H1 (cell line): Measurements from ENCODE around the gene FBXL17. TPM values are rescaled to one million over a fixed set of nuclear protein-coding genes. Genes with fewer than 3 reads are reported as not detected.

Experiments used
- CTCF ChIA-PET: fragments of 300-600 bp; sonication (Branson Sonifier 250); formaldehyde crosslinking; loops from one replicate; lab custom pipeline; 2021; ENCODE audit not compliant: partially characterized antibody; lab: Charles Lee
- POLR2A ChIA-PET: fragments of 300-600 bp; sonication (Branson Sonifier 250); formaldehyde crosslinking; loops from one replicate; lab custom pipeline; 2021; ENCODE audit warnings: inconsistent platforms; ENCODE audit not compliant: partially characterized antibody; lab: Charles Lee
- DNase-seq, 2 experiments: peaks; one replicate each; pipeline versions ENCODE4 v3.0.0 to v3.0.0-alpha.2; 2010 to 2022; ENCODE audit warnings: low spot score in 2 of 2, low read depth in 1 of 2, mixed read lengths in 1 of 2
- FAIRE-seq: peaks from 2 replicates; lab custom pipeline; 2011; peaks lifted over from hg19 to GRCh38; lab: Jason Lieb, UNC
- H2AFZ ChIP-seq: 2 replicates; pipeline ENCODE4 v1.8.1; 2012; ENCODE audit warnings: low read length, inconsistent platforms
- H2AK5ac ChIP-seq: 2 replicates; pipeline ENCODE4 v1.6.1; 2013; ENCODE audit warnings: low read depth, low read length
- H2BK120ac ChIP-seq: replicated peaks from 2 replicates; pipeline ENCODE3; 2013; ENCODE audit warnings: low read depth, low read length, inconsistent platforms
- H2BK12ac ChIP-seq: 2 replicates; pipeline ENCODE4 v1.6.1; 2013; ENCODE audit warnings: low read depth, low read length
- H2BK15ac ChIP-seq: 2 replicates; pipeline ENCODE4 v1.6.1; 2013; ENCODE audit warnings: low read length
- H2BK20ac ChIP-seq: 2 replicates; pipeline ENCODE4 v1.6.1; 2013; ENCODE audit warnings: low read length
- H2BK5ac ChIP-seq: 2 replicates; pipeline ENCODE4 v1.6.1; 2013; ENCODE audit warnings: low read depth, low read length
- H3K14ac ChIP-seq: 2 replicates; pipeline ENCODE4 v1.6.1; 2013; ENCODE audit warnings: inconsistent platforms; ENCODE audit not compliant: insufficient read length
- H3K18ac ChIP-seq: 2 replicates; pipeline ENCODE4 v1.6.1; 2013; ENCODE audit warnings: low read length; ENCODE audit errors: extremely low read depth
- H3K23ac ChIP-seq: 2 replicates; pipeline ENCODE4 v1.6.1; 2013; ENCODE audit warnings: inconsistent platforms; ENCODE audit not compliant: insufficient read length
- H3K23me2 ChIP-seq: 2 replicates; pipeline ENCODE4 v1.6.1; 2013; ENCODE audit warnings: low read depth, low read length
- H3K27ac ChIP-seq: 2 replicates; pipeline ENCODE4 v1.6.1; 2011; ENCODE audit warnings: low read depth, low read length, inconsistent platforms
- H3K27me3 ChIP-seq, 4 experiments: replicated peaks in 1 of 4; 1 replicate in 1 of 4; 2 replicates in 3 of 4; pipeline versions ENCODE4 v1.6.1 to v1.8.1; 2011 to 2013; ENCODE audit warnings: low read length in 3 of 4, mild to moderate bottlenecking in 3 of 4, inconsistent platforms in 2 of 4, mixed read lengths in 2 of 4, moderate library complexity in 1 of 4; ENCODE audit not compliant: control insufficient read depth in 3 of 4, insufficient read depth in 3 of 4; ENCODE audit errors: extremely low read depth in 1 of 4
- H3K36me3 ChIP-seq, 4 experiments: 2 replicates each; pipeline versions ENCODE4 v1.6.1 to v1.8.1; 2011 to 2013; ENCODE audit warnings: mild to moderate bottlenecking in 4 of 4, low read length in 3 of 4, moderate library complexity in 2 of 4, control low read depth in 1 of 4, inconsistent platforms in 1 of 4; ENCODE audit not compliant: insufficient read depth in 4 of 4, control insufficient read depth in 2 of 4
- H3K4ac ChIP-seq: replicated peaks from 2 replicates; pipeline ENCODE3; 2013; ENCODE audit warnings: low read length, low read depth, mixed read lengths, inconsistent platforms; ENCODE audit not compliant: insufficient read length
- H3K4me1 ChIP-seq, 4 experiments: replicated peaks in 1 of 4; 1 replicate in 1 of 4; 2 replicates in 3 of 4; pipeline versions ENCODE4 v1.6.1 to v1.8.1; 2011 to 2013; ENCODE audit warnings: low read length in 3 of 4, inconsistent platforms in 2 of 4, mixed read lengths in 1 of 4; ENCODE audit not compliant: insufficient read depth in 4 of 4, control insufficient read depth in 3 of 4
- H3K4me2 ChIP-seq, 2 experiments: 2 replicates each; pipeline versions ENCODE4 v1.6.1 to v1.8.1; 2011 to 2013; ENCODE audit warnings: low read depth in 2 of 2, low read length in 2 of 2, control low read depth in 1 of 2, inconsistent platforms in 1 of 2, mild to moderate bottlenecking in 1 of 2; ENCODE audit not compliant: insufficient read depth in 1 of 2
- H3K4me3 ChIP-seq, 4 experiments: fragments of 200-600, 300-600 bp in 1 of 4; sonication (generic), shearing (Covaris generic), sonication (Bioruptor Twin) in 1 of 4; 2 replicates each; pipeline versions ENCODE4 v1.5.1 to v1.8.1; 2011 to 2016; ENCODE audit warnings: low read length in 4 of 4, low read depth in 3 of 4, control low read depth in 2 of 4, inconsistent platforms in 2 of 4, mild to moderate bottlenecking in 2 of 4, mixed read lengths in 1 of 4, moderate library complexity in 1 of 4; ENCODE audit not compliant: insufficient read depth in 2 of 4; ENCODE audit errors: extremely low read depth in 1 of 4
- H3K56ac ChIP-seq: replicated peaks from 2 replicates; pipeline ENCODE3; 2013; ENCODE audit warnings: low read depth, mild to moderate bottlenecking, mixed read lengths, low read length, inconsistent platforms; ENCODE audit not compliant: insufficient read length
- H3K79me1 ChIP-seq: 2 replicates; pipeline ENCODE4 v1.6.1; 2013; ENCODE audit warnings: low read depth, low read length, control low read depth
- H3K79me2 ChIP-seq, 2 experiments: 2 replicates each; pipeline versions ENCODE4 v1.6.1 to v1.8.1; 2012 to 2013; ENCODE audit warnings: low read length in 2 of 2, mild to moderate bottlenecking in 2 of 2, inconsistent platforms in 1 of 2; ENCODE audit not compliant: insufficient read depth in 2 of 2, control insufficient read depth in 1 of 2
- H3K9ac ChIP-seq, 4 experiments: replicated peaks in 1 of 4; 1 replicate in 1 of 4; 2 replicates in 3 of 4; pipeline versions ENCODE4 v1.6.1 to v1.8.1; 2011 to 2013; ENCODE audit warnings: low read depth in 3 of 4, low read length in 3 of 4, control low read depth in 2 of 4, mild to moderate bottlenecking in 2 of 4, moderate library complexity in 2 of 4, inconsistent platforms in 1 of 4; ENCODE audit errors: extremely low read depth in 1 of 4
- H3K9me3 ChIP-seq, 2 experiments: 2 replicates each; pipeline versions ENCODE4 v1.6.1 to v1.8.1; 2012 to 2013; ENCODE audit warnings: mild to moderate bottlenecking in 2 of 2, moderate library complexity in 2 of 2, control low read depth in 1 of 2, inconsistent platforms in 1 of 2, low read depth in 1 of 2, low read length in 1 of 2, mixed read lengths in 1 of 2; ENCODE audit not compliant: insufficient read depth in 2 of 2
- H4K20me1 ChIP-seq, 2 experiments: replicated peaks in 1 of 2; 2 replicates each; pipeline versions ENCODE3 to v1.8.1; 2011 to 2013; ENCODE audit warnings: inconsistent platforms in 2 of 2, low read length in 2 of 2, mild to moderate bottlenecking in 1 of 2; ENCODE audit not compliant: insufficient read depth in 2 of 2, control insufficient read depth in 1 of 2
- H4K5ac ChIP-seq: 2 replicates; pipeline ENCODE4 v1.6.1; 2013; ENCODE audit warnings: low read length, low read depth, mixed read lengths, inconsistent platforms; ENCODE audit not compliant: insufficient read length
- H4K8ac ChIP-seq: 2 replicates; pipeline ENCODE4 v1.8.0; 2013; ENCODE audit warnings: mild to moderate bottlenecking, moderate library complexity, low read length, inconsistent platforms; ENCODE audit not compliant: insufficient read depth; ENCODE audit errors: extremely low read depth
- H4K91ac ChIP-seq: replicated peaks from 2 replicates; pipeline ENCODE3; 2013; ENCODE audit warnings: low read length, mixed read lengths, inconsistent platforms; ENCODE audit not compliant: insufficient read length
- ATF3 ChIP-seq: IDR thresholded peaks from 2 replicates; pipeline ENCODE4 v1.6.1; 2011; ENCODE audit warnings: low read depth, mild to moderate bottlenecking, low read length; ENCODE audit not compliant: insufficient read depth
- CBX8 ChIP-seq: fragments of 300-800, 300-1000 bp; sonication (generic); IDR thresholded peaks from 2 replicates; pipeline ENCODE4 v1.7.1; 2016; ENCODE audit warnings: low read depth, low read length, borderline replicate concordance
- CHD1 ChIP-seq: IDR thresholded peaks from 2 replicates; pipeline ENCODE4 v1.6.1; 2012; ENCODE audit warnings: low read depth, low read length, improper control_type of control experiment
- EGR1 ChIP-seq: IDR thresholded peaks from 2 replicates; pipeline ENCODE4 v1.6.1; 2011; ENCODE audit warnings: low read depth, low read length, borderline replicate concordance
- GABPA ChIP-seq: IDR thresholded peaks from 2 replicates; pipeline ENCODE4 v1.6.1; 2011; ENCODE audit warnings: mild to moderate bottlenecking, low read length, moderate library complexity, borderline replicate concordance; ENCODE audit not compliant: insufficient read depth
- GTF2F1 ChIP-seq: IDR thresholded peaks from 2 replicates; pipeline ENCODE4 v1.6.1; 2012; ENCODE audit warnings: low read depth, low read length, improper control_type of control experiment, borderline replicate concordance
- NRF1 ChIP-seq: IDR thresholded peaks from 2 replicates; pipeline ENCODE4 v1.6.1; 2011; ENCODE audit warnings: mild to moderate bottlenecking, low read depth, low read length, improper control_type of control experiment
- PHF8 ChIP-seq: fragments of 200-600 bp; sonication (generic); conservative IDR thresholded peaks from 2 replicates; pipeline ENCODE4 v1.7.1; 2012; ENCODE audit warnings: low read depth, mild to moderate bottlenecking, inconsistent platforms, low read length, moderate library complexity
- RNF2 ChIP-seq: fragments of 200-900, 300-1000 bp; sonication (generic); IDR thresholded peaks from 2 replicates; pipeline ENCODE4 v1.7.1; 2016; ENCODE audit warnings: borderline replicate concordance, low read depth, mild to moderate bottlenecking, antibody characterized with exemption, low read length; ENCODE audit not compliant: poor library complexity, severe bottlenecking; ENCODE audit errors: missing control alignments
- SP2 ChIP-seq: IDR thresholded peaks from 2 replicates; pipeline ENCODE4 v1.6.1; 2012; ENCODE audit warnings: mild to moderate bottlenecking, low read length, inconsistent platforms
- TAF1 ChIP-seq: IDR thresholded peaks from 2 replicates; pipeline ENCODE4 v1.6.1; 2011; ENCODE audit warnings: mild to moderate bottlenecking, low read depth, low read length
- TBP ChIP-seq: IDR thresholded peaks from 2 replicates; pipeline ENCODE4 v1.6.1; 2011; ENCODE audit warnings: low read depth, low read length, improper control_type of control experiment
- ZNF274 ChIP-seq: IDR thresholded peaks from 2 replicates; pipeline ENCODE4 v1.7.0; 2012; ENCODE audit warnings: low read length, borderline replicate concordance; ENCODE audit errors: extremely low read depth
- WGBS, 2 experiments: shearing (Covaris generic) in 1 of 2; methylation state at CpG; one replicate each; pipeline versions ENCODE4 v1.1.6 to v1.1.7; 2013 to 2015; ENCODE audit warnings: low lambda C conversion rate in 2 of 2, mixed read lengths in 2 of 2, inconsistent platforms in 1 of 2, low coverage in 1 of 2, missing lambda C conversion rate in 1 of 2; ENCODE audit not compliant: insufficient replicate concordance in 2 of 2, insufficient coverage in 1 of 2, insufficient read length in 1 of 2; ENCODE audit errors: extremely low coverage in 1 of 2, missing lambda C conversion rate in 1 of 2; 5-methylcytosine and 5-hydroxymethylcytosine counted together
- polyA plus RNA-seq, 7 experiments: library from polyadenylated mRNA; depleted of rRNA in 3 of 7; stranded (reverse) in 5 of 7; unstranded in 2 of 7; fragments of >200 nt in 5 of 7; fragments of 200-250 nt in 2 of 7; gene quantifications; 1 replicate in 5 of 7; 2 replicates in 1 of 7; 4 replicates in 1 of 7; pipeline versions ENCODE4 v1.2.1 to v1.2.3, GENCODE V29; 2011 to 2013; ENCODE audit warnings: missing spikeins in 2 of 7, mixed read lengths in 2 of 7
- total RNA-seq: library from RNA; stranded (reverse); fragmentation: NEBNext Ultra II Directional; extraction: Animal tissue kit (Norgen Biotek cat#: 25700); gene quantifications from 2 replicates; pipeline ENCODE4 v1.2.1, GENCODE V29; 2021

Gene FBXL17
- total and polyA plus RNA-seq, 2 of the 8 experiments (the other 6 are each of a cell fraction or from before 2014, with no cell fraction given): 0.35 to 4.3 TPM

- H3K4ac ChIP-seq: no peak overlapping the region
- no peak overlapping the region for H2AK5ac ChIP-seq
- no peaks in the 10 kb centered on the region for H3K23me2 ChIP-seq
- no peaks in the 10 kb centered on the region for H3K36me3 ChIP-seq
- H4K8ac ChIP-seq: no peak overlapping the region
- H4K20me1 ChIP-seq: no peaks in the 10 kb centered on the region
- no peaks in the 10 kb centered on the region for H3K79me1 ChIP-seq
- no peak overlapping the region for H2BK120ac ChIP-seq
- TF ChIP-seq CHD1: no peak
- no peak for TF ChIP-seq ZNF274
- TF ChIP-seq GTF2F1: no peak
- TF ChIP-seq EGR1: no peak
- no peak for TF ChIP-seq TBP
- TF ChIP-seq CBX8: no peak
- no peak for TF ChIP-seq SP2
- no peak for TF ChIP-seq GABPA
- no peak for TF ChIP-seq NRF1
- no peak for TF ChIP-seq TAF1
- TF ChIP-seq RNF2: no peak
- no peak for TF ChIP-seq ATF3
- TF ChIP-seq PHF8: no peak
- no peak overlapping the region for H4K5ac ChIP-seq
- ChIA-PET POLR2A (no interaction called here), CTCF (no interaction called here)
- H3K23ac ChIP-seq: no peak overlapping the region
- no peak overlapping the region for H4K91ac ChIP-seq
- no peak overlapping the region for H2BK5ac ChIP-seq
- H3K4me1 ChIP-seq: no peaks in the 10 kb centered on the region
- H3K79me2 ChIP-seq: no peaks in the 10 kb centered on the region
- 85% methylated on average over 4 of the region's 4 CpGs; no CpG with 5 or more reads in 1 of the 2 experiments for WGBS, 2 experiments
- H3K9me3 ChIP-seq: no peaks in the 10 kb centered on the region
- H2BK20ac ChIP-seq: no peak overlapping the region
- H3K14ac ChIP-seq: no peak overlapping the region
- no peak overlapping the region for H3K4me3 ChIP-seq
- no peak overlapping the region for H3K56ac ChIP-seq
- FAIRE-seq (no peak), DNase-seq (no peak)
- H3K9ac ChIP-seq: no peak overlapping the region
- no peak overlapping the region for H3K4me2 ChIP-seq
- peaks cover 0 to 1% (median 0%) of the 10 kb centered on the region in 4 experiments; a peak in 1 of 7 replicates for H3K27me3 ChIP-seq
- H3K27ac ChIP-seq: no peak overlapping the region
- no peak overlapping the region for H2BK15ac ChIP-seq
- H2AFZ ChIP-seq: no peak overlapping the region
- H2BK12ac ChIP-seq: no peak overlapping the region
- H3K18ac ChIP-seq: no peak overlapping the region
These were observed 429.4 kb downstream of the FBXL17 start for GRCh38 chr5:107952450-107952849.
